HEK293 (cell line): ENCODE results near the gene IFNL4.
A peak's percentile ranks its signal among the peaks of the same experiment; 100 is the strongest.

Source experiments
- CTCF ChIA-PET: fragments of 350-600 bp; formaldehyde crosslinking; extraction: SDS; loops from one replicate; lab custom pipeline; 2021; ENCODE audit warnings: antibody characterized with exemption; lab: Yijun Ruan, JAX
- POLR2A ChIA-PET: fragments of 300-600 bp; formaldehyde crosslinking; extraction: SDS; loops from one replicate; lab custom pipeline; 2020; ENCODE audit warnings: antibody characterized with exemption, inconsistent platforms; lab: Yijun Ruan, JAX
- H3K27ac ChIP-seq: fragments of 200-500 bp; sonication (Bioruptor generic); 2 replicates; pipeline ENCODE4 v1.5.1; 2014; ENCODE audit warnings: low read depth, low read length, control low read depth, inconsistent platforms; ENCODE audit errors: extremely low read depth
- H3K36me3 ChIP-seq, 2 experiments: fragments of 200-500 bp in 1 of 2; sonication (Bioruptor generic) in 1 of 2; 1 replicate in 1 of 2; 2 replicates in 1 of 2; pipeline ENCODE4 v1.5.1; 2014 to 2017; ENCODE audit warnings: inconsistent platforms in 2 of 2, low read length in 2 of 2; ENCODE audit not compliant: control insufficient read depth in 2 of 2, insufficient read depth in 1 of 2
- H3K4me1 ChIP-seq: fragments of 200-500 bp; sonication (Bioruptor generic); 2 replicates; pipeline ENCODE4 v1.5.1; 2014; ENCODE audit warnings: mild to moderate bottlenecking, low read length, inconsistent platforms; ENCODE audit not compliant: control insufficient read depth, insufficient read depth
- H3K4me3 ChIP-seq: 2 replicates; pipeline ENCODE4 v1.5.1; 2011; ENCODE audit warnings: low read depth, mild to moderate bottlenecking, control low read depth, low read length, moderate library complexity
- H3K9me3 ChIP-seq: fragments of 200-500 bp; sonication (Bioruptor generic); 2 replicates; pipeline ENCODE4 v1.5.1; 2014; ENCODE audit warnings: low read depth, low read length, inconsistent platforms; ENCODE audit not compliant: control insufficient read depth, insufficient read depth
- IKZF3 ChIP-seq: fragments of 450-650 bp; IDR thresholded peaks from 2 replicates; pipeline ENCODE4 v1.5.0; 2018; ENCODE audit warnings: missing biosample characterization, mild to moderate bottlenecking, missing genetic modification characterization, moderate library complexity
- KLF10 ChIP-seq: fragments of 450-650 bp; IDR thresholded peaks from 2 replicates; pipeline ENCODE4 v1.5.1; 2018; ENCODE audit warnings: missing biosample characterization, mild to moderate bottlenecking, missing genetic modification characterization
- MEIS1 ChIP-seq: sonication (generic); formaldehyde crosslinking; IDR thresholded peaks from 2 replicates; pipeline ENCODE4 v1.8.1; 2022; ENCODE audit warnings: missing genetic modification reagents, mild to moderate bottlenecking, borderline replicate concordance
- ZNF510 ChIP-seq: fragments of 450-650 bp; formaldehyde crosslinking; IDR thresholded peaks from 2 replicates; pipeline ENCODE4 v1.5.1; 2018; ENCODE audit warnings: mild to moderate bottlenecking, missing genetic modification characterization, missing biosample characterization; ENCODE audit not compliant: insufficient replicate concordance
- ZNF529 ChIP-seq: fragments of 450-650 bp; formaldehyde crosslinking; IDR thresholded peaks from 2 replicates; pipeline ENCODE4 v1.5.1; 2017; ENCODE audit warnings: missing genetic modification characterization, missing biosample characterization; ENCODE audit not compliant: insufficient replicate concordance
- ZNF530 ChIP-seq: fragments of 450-650 bp; formaldehyde crosslinking; IDR thresholded peaks from 2 replicates; pipeline ENCODE4 v1.5.1; 2016; ENCODE audit warnings: low read depth, missing biosample characterization, missing genetic modification characterization
- ZNF548 ChIP-seq: fragments of 450-650 bp; formaldehyde crosslinking; IDR thresholded peaks from 2 replicates; pipeline ENCODE4 v1.5.1; 2016; ENCODE audit warnings: missing biosample characterization, missing genetic modification characterization
- ZNF768 ChIP-seq: fragments of 450-650 bp; formaldehyde crosslinking; IDR thresholded peaks from 2 replicates; pipeline ENCODE4 v1.5.1; 2018; ENCODE audit warnings: missing biosample characterization, mild to moderate bottlenecking, missing genetic modification characterization
- ZNF777 ChIP-seq: fragments of 450-650 bp; formaldehyde crosslinking; IDR thresholded peaks from 2 replicates; pipeline ENCODE4 v1.5.1; 2017; ENCODE audit warnings: missing biosample characterization, missing genetic modification characterization, borderline replicate concordance
- TF ChIP-seq, protein P1 (sequence below): fragments of 450-650 bp; formaldehyde crosslinking; IDR thresholded peaks from 2 replicates; pipeline ENCODE4 v1.5.1; 2016; ENCODE audit warnings: missing biosample characterization, missing genetic modification characterization
- TF ChIP-seq, protein P2 (sequence below): fragments of 450-650 bp; IDR thresholded peaks from 2 replicates; pipeline ENCODE4 v1.5.1; 2018; ENCODE audit warnings: missing biosample characterization, mild to moderate bottlenecking, missing genetic modification characterization

Gene IFNL4

GRCh38 chr19:39262496-39262895 lies 13.8 kb upstream of the IFNL4 start:
- no peak overlapping the region for H3K27ac ChIP-seq
- H3K4me3 ChIP-seq = no peak overlapping the region
- TF ChIP-seq IKZF3 (no peak), ZNF530 (tag by site-specific recombination) (no peak)
- TF ChIP-seq, protein P1, sequence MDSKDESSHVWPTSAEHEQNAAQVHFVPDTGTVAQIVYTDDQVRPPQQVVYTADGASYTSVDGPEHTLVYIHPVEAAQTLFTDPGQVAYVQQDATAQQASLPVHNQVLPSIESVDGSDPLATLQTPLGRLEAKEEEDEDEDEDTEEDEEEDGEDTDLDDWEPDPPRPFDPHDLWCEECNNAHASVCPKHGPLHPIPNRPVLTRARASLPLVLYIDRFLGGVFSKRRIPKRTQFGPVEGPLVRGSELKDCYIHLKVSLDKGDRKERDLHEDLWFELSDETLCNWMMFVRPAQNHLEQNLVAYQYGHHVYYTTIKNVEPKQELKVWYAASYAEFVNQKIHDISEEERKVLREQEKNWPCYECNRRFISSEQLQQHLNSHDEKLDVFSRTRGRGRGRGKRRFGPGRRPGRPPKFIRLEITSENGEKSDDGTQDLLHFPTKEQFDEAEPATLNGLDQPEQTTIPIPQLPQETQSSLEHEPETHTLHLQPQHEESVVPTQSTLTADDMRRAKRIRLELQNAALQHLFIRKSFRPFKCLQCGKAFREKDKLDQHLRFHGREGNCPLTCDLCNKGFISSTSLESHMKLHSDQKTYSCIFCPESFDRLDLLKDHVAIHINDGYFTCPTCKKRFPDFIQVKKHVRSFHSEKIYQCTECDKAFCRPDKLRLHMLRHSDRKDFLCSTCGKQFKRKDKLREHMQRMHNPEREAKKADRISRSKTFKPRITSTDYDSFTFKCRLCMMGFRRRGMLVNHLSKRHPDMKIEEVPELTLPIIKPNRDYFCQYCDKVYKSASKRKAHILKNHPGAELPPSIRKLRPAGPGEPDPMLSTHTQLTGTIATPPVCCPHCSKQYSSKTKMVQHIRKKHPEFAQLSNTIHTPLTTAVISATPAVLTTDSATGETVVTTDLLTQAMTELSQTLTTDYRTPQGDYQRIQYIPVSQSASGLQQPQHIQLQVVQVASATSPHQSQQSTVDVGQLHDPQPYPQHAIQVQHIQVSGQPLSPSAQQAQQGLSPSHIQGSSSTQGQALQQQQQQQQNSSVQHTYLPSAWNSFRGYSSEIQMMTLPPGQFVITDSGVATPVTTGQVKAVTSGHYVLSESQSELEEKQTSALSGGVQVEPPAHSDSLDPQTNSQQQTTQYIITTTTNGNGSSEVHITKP = peak; percentile 54; the same call in 1 of the 2 replicates
- TF ChIP-seq, all 188 proteins: peak for 1
- Histone ChIP-seq H3K9me3 (no peaks in the 10 kb centered on the region), H3K36me3 (no peaks in the 10 kb centered on the region), H3K4me1 (no peaks in the 10 kb centered on the region)
- CTCF ChIA-PET = interaction anchor here (0.6 to 1.3 kb wide), 5 partner anchors 10 to 332 kb away, joined by 3 to 4 read pairs (median 3); partner anchors contain the start of genes MRPS12 and SARS2
- POLR2A ChIA-PET = interaction anchor here (1.4 kb wide), 1 partner anchor 173 kb away, joined by 3 read pairs; the partner anchor contains the start of gene RPS16

- ChIA-PET POLR2A (interaction anchor here (1.4 kb wide), 1 partner anchor 174 kb away, joined by 3 read pairs; the partner anchor contains the start of gene RPS16), CTCF (interaction anchor here (0.6 to 1.3 kb wide), 8 partner anchors 9 to 331 kb away, joined by 3 read pairs; partner anchors contain the start of genes MRPS12 and SARS2)
- no peaks in the 10 kb centered on the region for H3K4me1 ChIP-seq
- H3K36me3 ChIP-seq = no peaks in the 10 kb centered on the region
- TF ChIP-seq ZNF777 (tag by site-specific recombination) (no peak), MEIS1 (CRISPR knock-in tag) (no peak), ZNF510 (tag by site-specific recombination) (no peak), ZNF768 (peak; percentile 36; the same call in 1 of the 2 replicates), ZNF548 (tag by site-specific recombination) (no peak)
- TF ChIP-seq, all 188 proteins: peak for 1
- Histone ChIP-seq H3K4me3 (no peak overlapping the region), H3K9me3 (no peaks in the 10 kb centered on the region), H3K27ac (no peak overlapping the region)
Measured at GRCh38 chr19:39261704-39262103, 13.0 kb upstream of the IFNL4 start.

GRCh38 chr19:39257227-39257626 lies 8.6 kb upstream of the IFNL4 start:
- no peaks in the 10 kb centered on the region for H3K9me3 ChIP-seq
- H3K36me3 ChIP-seq = no peaks in the 10 kb centered on the region
- TF ChIP-seq ZNF529 = peak; percentile 99
- no peak for TF ChIP-seq KLF10 (tag by site-specific recombination)
- TF ChIP-seq, protein P2, sequence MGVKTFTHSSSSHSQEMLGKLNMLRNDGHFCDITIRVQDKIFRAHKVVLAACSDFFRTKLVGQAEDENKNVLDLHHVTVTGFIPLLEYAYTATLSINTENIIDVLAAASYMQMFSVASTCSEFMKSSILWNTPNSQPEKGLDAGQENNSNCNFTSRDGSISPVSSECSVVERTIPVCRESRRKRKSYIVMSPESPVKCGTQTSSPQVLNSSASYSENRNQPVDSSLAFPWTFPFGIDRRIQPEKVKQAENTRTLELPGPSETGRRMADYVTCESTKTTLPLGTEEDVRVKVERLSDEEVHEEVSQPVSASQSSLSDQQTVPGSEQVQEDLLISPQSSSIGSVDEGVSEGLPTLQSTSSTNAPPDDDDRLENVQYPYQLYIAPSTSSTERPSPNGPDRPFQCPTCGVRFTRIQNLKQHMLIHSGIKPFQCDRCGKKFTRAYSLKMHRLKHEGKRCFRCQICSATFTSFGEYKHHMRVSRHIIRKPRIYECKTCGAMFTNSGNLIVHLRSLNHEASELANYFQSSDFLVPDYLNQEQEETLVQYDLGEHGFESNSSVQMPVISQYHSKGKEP (tag by site-specific recombination) = no peak
- no peak overlapping the region for H3K4me3 ChIP-seq
- no peak overlapping the region for H3K27ac ChIP-seq
- ChIA-PET CTCF (interaction anchor here (0.6 kb wide), 1 partner anchor 70 kb away, joined by 4 read pairs; no protein-coding TSS in a partner anchor), POLR2A (no interaction called here)
- peaks cover 1% of the 10 kb centered on the region; the same call in 1 of the 2 replicates for H3K4me1 ChIP-seq
